Measurements from ENCODE around the gene PAM16. TPM values are rescaled to one million over a fixed set of nuclear protein-coding genes. Genes with fewer than 3 reads are reported as not detected.
A peak's percentile ranks its signal among the peaks of the same experiment; 100 is the strongest.

Gene PAM16
- total and polyA plus RNA-seq, 9 of the 15 experiments (the other 6 are each of a cell fraction or from before 2014, with no cell fraction given): 38.7 to 273 (median 79.3) TPM

GRCh38 chr16:4370570-4371356, 19.6 kb upstream of the PAM16 start (continued):
- TF ChIP-seq CHD7 (IDR thresholded peaks at IDR 0.05; ENCODE audit: low read depth, low read length): no peak
- TF ChIP-seq SMAD4 (CRISPR knock-in tag; conservative IDR thresholded peaks at IDR 0.05): peak; percentile 69; the same call in 1 of the 2 replicates
- TF ChIP-seq RERE (CRISPR knock-in tag; IDR thresholded peaks at IDR 0.05; ENCODE audit: borderline replicate concordance): no peak
- TF ChIP-seq CHD4 (IDR thresholded peaks at IDR 0.05; ENCODE audit: insufficient read depth, insufficient replicate concordance, low read depth, low read length, poor library complexity, severe bottlenecking): peak; percentile 29
- TF ChIP-seq BACH1 (tag; IDR thresholded peaks at IDR 0.05): peak; percentile 25; the same call in 1 of the 2 replicates
- no peak for TF ChIP-seq YBX1 (IDR thresholded peaks at IDR 0.05)
- peak; percentile 9 for TF ChIP-seq TBP (optimal IDR thresholded peaks at IDR 0.05; ENCODE audit: low read depth, low read length)
- TF ChIP-seq RBFOX2 (IDR thresholded peaks at IDR 0.05; ENCODE audit: low read depth, low read length): no peak

Measured in K562 (cell line).